ENCODE data around the gene GLIS1.

GLIS1 gene

DNA sequence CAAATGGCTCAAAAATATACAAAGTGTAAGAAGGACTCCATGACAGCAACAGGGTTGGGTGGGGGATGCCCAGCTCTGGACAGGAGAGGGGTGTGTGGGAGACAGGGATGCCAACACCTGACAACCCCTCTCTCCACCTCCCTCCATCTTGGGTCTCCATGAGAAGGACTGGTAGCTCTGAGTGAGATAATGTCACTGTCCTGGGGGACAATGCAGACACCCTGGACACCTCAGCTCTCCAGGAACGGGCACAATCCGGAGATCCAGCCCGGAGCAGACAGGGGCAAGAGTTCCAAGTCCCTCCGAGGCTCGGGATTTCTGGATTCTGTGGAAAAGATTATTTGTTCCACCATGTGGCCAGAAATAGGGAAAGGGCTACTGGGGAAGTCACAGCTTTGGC lies 122.5 kb downstream of the GLIS1 start:
- DNase-seq (ENCODE audit: low spot score) = no peak

DNA sequence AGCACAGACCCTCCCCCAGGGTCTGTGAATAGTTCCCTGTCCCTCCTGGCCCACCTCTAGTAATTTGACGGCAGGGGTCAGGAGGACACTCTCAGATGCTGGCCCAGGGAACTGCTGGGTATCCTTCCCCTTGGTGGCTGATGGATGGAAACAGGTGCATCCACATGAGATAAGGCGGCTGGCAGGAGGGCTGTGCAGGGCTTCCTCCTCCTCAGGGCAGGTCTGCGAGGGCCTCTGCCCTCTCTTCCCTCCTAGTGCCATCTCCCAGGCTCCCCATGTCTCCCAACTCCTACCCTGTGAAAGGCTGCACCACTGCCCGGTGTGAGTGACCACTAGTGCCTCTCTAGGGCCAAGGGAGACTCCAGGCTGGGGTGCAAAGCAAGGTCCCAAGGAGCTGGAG lies 123.9 kb downstream of the GLIS1 start:
- no peak for DNase-seq (ENCODE audit: low spot score)

DNA sequence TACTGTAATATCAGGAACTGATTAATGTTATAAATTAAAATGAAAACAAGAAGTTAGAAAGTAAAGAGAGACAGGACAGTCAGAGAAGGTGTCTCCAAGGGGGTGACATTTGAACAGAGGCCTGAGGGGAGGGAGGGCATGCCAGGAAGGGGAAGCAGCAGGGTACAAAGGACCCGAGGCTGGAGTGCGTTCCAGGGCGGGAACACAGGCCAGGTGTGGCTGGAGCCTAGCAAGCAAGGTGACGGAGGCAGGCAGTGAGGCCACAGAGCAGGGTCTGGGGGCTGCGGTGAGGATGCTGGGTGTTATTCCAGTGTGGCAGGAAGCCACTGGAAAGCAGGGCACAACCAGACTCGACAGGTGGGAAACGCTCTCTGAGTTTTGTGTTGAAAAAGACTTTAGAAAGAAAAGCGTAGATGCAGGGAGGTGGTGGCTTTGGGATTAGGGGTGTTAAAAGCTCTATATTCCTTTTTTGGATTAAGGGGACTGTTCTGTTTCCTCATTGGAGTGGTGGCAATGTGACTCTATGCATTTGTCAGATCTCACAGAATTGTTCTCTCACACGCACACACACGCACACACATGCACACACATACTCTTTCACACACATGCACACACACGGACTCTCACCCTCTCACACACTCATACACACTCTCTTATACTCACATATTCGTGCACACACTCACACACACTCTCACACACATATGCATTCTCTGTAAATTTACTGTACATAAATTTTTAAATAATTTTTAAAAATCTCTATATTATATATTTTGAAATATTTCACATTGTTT lies 124.5 kb downstream of the GLIS1 start:
- no peak for DNase-seq (ENCODE audit: low spot score)

DNA sequence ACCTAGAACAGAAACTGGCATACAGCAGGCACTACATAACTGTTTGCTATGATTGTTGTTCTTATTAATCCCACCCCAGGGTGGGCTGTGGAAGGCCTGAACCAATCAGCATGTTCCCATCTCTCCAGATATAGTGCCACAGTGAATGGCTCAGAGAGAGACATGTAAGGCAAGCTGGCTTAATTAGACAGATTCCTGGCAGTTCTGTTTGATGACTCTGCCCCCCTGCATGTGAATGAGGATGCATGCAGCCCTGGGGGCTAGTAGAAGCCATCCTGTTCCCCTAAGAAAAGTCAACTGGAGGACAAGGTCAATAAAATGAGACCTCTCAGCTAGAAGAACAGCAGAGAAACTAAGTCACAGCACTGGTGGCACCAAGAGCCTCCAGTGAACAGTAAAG lies 130.3 kb downstream of the GLIS1 start:
- DNase-seq (ENCODE audit: low spot score) = no peak

DNA sequence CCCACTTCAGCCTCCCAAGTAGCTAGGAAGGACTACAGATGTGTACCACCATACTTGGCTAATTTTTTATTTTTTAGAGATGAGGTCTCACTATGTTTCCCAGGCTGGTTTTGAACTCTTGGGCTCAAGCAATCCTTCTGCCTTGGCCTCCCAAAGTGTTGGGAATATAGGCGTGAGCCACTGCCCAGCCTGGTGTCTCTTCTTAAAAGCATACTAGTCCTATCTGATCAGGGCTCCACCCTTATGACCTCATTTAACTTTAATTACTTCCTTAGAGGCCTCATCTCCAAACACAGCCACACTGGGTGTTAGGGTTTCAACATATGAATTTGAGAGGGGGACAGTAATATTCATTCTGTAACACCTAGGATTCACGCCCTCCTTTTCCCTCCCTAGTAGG lies 130.9 kb downstream of the GLIS1 start:
- DNase-seq (ENCODE audit: low spot score) = no peak

DNA sequence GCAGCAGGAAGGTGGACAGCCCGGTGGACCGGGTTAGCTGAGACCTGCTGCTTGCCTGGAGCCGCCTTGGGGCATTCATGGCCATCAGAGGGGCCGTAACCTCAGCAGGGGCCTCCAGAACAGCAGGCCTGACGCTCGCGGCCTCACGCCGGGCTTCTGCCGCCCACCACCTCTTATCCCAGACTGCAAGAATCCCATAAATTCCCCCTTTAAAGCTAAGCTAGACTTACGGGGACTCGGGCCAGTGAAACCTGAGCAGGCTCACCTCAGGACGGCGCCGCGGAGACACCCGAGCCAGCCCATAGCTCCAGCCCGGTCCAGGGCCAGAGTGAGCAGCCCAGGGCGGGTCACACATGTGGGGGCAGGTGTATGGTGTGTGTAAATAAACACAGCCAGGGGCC lies 132.3 kb downstream of the GLIS1 start:
- no peak for DNase-seq (ENCODE audit: low spot score)

DNA sequence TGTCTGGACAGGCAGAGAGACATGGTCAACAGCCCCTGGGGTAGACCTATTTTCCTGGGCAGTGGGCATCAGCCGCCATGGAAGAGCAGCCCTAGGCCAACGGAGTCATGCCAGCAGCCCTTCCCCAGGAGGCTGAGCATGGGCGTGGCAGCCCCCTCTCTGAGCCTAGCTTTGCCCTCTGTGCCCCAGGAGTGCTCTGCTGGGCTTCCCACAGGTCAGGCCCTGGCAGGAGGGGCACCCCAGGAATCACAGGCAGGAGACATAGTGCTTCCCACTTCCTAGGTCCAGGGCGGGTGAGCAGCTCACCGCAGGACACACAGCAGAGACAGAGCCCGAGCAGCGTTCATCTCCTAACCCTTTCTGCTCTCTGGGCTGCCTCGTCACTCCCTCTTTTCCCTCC lies 132.8 kb downstream of the GLIS1 start:
- no peak for DNase-seq (ENCODE audit: low spot score)

DNA sequence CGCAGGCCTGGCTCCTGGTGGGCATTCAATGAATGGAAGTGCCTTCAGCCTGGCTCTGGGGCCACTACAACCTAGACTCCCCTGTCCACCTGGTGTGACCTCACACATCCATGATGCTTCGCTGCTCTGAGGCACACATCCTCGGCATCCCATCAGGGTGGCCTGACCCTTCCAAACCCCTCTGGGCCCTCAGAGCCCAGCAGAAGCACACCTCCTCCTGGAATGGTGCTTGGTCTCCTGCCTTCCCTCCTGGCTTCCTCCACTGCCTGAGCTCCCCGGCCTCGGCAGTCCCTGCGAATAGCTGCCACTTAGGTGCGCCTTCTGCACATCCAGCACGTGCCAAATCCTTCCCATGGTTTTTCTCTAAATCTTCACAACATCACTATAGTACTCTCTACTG lies 133.8 kb downstream of the GLIS1 start:
- DNase-seq (ENCODE audit: low spot score) = no peak

DNA sequence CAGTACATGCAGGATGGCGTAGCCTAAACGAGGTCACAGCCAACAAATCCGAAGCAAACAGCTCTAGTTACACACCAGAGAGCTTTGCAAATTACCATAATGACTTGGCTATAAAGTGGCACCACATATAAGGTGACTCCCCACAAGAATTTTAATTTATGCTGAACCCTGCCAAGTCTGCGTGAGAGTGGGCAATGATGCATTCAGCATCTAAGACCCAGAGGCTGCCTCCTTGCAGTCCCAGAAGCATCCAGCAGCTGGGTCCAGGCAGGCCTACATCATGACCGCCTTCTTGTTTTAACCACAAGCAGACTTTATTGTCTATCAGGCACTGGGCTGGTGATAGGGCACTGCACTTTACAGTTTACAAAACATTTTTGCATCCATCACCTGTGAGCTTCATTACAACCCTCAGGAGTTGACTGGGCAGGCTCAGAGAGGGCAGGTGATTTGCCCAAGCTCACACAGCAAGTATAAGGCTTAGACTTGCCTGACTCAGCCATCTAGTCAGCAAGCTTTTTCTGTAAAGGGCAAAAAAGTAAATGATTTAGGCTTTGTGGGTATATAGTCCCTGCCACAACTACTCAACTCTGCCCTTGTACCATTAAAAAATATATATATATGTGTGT lies 134.6 kb downstream of the GLIS1 start:
- no peak for DNase-seq (ENCODE audit: low spot score)

DNA sequence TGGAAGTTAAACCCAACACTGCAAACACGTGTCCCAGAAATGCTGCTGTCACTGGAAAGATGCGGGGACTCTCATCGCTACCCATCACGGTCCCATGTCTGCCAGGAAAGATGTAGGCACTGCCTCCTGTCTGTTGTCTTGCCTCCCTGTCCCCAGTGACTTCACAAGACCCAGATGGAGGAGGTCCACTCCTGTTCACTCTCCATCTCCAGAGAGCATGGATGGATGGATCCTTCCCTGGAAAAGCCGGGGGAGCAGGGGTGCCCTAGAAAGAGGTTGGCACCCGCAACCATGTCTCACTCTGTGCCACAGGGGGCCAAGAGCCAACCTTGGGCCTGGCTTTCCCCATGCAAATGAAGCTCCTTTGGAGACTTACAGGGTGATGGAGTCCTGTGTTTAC lies 135.5 kb downstream of the GLIS1 start:
- DNase-seq (ENCODE audit: low spot score) = no peak

DNA sequence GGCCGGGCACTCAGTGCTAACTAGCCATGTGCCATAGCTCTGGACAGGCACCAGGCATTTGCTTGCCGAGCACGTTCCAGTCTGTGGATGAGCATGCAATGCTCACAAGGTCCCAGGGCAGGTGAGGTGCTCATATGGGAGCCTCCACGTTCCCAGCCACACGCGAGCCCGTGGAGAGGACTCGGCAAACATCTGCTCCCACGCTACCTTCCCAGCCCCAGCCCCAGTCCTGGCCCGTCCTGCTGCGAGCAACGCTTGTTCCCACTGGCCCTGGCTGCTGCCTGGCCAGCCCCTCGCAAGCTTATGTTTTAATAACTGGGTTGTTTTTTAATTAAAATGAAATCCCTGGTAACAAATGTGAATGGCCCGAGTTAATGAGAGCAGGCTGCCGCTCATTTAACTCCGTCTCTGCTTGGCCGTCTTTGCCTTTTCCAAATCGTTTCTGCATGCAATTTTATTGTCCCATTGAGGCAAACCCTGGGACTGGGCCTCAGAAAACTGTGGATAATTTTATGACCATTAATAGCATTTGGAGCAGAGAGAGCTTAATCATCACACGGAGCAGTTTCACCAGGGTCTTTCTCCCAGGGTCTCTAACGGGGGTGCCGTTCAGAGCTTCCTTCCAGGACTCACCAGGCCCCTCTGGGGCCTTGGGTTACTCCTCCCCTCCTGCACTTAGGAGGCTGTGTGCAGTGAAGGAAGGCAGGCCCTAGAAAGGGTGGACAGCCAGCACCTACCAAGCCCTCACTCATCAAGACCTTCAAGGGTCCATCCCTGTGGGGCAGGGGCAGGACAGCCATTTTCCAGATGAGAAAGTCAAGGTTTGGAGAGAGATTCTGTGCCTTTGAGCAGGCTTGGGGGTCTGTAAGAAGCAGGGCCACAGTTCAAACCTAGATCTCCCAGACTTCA lies 136.8 kb downstream of the GLIS1 start:
- DNase-seq (ENCODE audit: low spot score) = no peak

DNA sequence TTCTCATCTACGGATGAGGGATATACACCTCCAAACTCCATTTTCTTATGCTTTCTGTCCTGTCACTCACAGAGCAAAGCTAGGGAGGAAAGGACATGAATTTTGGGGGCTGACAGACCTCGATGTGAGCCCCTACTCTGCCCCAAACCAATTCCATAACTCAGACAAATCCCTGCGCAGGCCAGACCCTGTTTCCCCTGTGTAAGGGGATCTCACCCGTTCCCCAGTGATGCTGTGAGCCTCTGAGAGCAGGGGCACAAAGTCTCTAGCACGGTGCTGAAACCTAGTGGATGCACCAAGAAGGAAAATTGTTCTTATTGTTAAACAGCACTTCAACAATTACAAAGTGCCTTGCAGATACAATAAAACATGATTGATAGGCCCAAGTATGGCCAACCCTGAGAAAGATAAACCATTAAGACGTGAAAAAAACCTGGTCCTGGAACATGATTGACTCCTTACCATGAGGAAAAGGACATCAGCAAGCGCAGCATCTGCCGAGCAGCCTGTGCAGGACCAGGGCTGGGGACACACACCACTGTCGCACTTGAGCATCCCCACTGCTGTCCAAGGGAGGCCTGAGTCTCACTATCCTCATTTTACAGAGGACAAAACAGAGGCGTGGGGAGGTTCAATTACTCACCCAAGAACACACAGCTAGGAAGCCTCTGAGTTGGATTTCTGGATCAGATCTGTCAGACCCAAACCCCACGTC lies 137.8 kb downstream of the GLIS1 start:
- DNase-seq (ENCODE audit: low spot score) = no peak

DNA sequence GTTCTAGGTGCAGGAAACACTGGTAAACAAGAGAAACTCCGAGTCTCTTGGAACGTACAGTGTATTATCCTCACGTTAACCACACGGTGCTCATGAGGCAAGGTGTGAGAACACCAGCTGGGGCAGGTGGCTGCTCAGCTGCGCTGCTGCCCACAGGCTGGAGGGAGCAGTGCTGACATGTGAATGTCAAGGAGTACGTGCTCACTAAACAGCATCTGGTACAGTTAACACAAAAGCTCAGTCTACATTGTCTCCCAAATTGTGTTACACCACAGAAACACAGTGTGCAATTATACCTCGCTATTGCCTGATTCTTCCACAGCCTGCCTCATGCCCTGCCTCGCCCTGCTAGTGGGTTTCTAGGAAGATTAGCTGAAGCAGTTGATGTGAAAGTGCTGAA lies 138.4 kb downstream of the GLIS1 start:
- no peak for DNase-seq (ENCODE audit: low spot score)

DNA sequence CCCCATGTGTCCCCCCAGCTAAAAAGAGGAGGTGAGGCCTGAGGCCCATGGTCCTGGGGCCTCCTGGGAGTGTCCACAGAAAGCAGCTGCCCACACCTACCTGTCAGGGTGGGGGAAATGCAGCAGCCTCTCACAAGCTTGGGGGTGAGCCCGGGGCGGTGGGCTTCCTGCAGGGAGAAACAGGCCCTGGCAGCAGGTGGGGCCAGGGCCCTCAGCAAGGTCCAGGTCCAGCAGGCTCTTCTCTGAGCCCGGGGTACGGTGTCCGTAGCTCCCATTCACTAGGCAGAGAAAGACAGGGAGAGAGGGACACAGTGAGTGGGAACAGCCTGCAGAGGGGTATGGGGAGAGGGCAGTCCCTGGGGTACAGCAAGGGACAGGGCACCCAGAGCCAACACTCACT lies 139.0 kb downstream of the GLIS1 start:
- no peak for DNase-seq (ENCODE audit: low spot score)

DNA sequence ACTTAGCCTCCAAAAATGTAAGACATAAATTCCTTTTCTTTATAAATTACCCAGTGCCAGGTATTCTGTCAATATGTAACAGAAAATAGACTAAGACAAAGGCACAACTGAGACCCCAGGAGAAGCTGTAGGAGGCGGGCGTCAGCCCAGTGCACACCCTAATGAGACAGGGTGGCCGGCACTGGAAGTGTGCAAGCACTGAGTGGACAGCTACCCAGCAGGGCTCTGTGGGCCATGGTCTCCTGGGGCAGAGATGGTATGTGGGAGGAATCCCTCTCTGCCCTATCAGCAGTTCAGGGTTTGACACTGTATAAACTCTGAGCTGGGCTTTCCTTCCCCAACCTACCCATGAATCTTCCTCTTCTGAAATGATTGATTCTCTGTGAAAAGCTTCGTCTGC lies 139.5 kb downstream of the GLIS1 start:
- DNase-seq (ENCODE audit: low spot score) = no peak

DNA sequence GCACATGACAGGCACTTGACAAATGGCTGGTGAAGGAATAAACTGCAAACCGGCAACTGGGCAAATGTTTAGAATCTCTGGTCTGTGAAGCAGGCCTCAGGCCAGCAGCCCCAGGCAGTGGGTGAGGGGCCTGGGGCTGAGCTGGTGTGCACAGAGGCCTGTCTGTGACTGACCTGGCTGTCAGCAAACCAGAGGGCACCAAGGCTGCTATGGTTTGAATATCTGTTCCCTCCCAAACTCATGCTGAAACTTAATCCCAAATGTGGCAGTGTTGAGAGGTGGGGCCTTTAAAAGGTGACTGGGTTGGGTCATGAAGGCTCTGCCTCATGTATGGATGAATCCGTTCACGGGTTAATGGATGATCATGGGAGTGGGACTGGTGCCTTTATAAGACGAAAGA lies 140.0 kb downstream of the GLIS1 start:
- no peak for DNase-seq (ENCODE audit: low spot score)

DNA sequence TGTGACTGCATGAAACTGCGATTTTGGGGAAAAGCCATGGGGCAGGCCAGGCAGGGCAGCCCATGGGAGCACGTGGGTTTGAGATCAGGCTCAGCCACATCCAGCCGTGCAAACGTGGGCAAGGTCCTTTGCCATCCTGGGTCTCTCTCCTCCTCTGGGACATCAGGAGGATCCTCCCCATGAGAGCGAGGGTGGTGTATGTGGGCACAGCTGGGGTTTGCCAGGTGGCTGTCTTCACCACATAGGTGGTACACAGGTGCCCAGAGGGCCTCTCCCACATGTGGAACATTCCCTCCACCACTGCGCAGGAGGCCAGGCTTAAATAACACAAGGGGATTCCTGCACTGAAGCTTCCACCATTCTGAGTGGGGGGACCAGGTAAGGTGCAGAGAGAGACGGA lies 143.1 kb downstream of the GLIS1 start:
- no peak for DNase-seq (ENCODE audit: low spot score)

DNA sequence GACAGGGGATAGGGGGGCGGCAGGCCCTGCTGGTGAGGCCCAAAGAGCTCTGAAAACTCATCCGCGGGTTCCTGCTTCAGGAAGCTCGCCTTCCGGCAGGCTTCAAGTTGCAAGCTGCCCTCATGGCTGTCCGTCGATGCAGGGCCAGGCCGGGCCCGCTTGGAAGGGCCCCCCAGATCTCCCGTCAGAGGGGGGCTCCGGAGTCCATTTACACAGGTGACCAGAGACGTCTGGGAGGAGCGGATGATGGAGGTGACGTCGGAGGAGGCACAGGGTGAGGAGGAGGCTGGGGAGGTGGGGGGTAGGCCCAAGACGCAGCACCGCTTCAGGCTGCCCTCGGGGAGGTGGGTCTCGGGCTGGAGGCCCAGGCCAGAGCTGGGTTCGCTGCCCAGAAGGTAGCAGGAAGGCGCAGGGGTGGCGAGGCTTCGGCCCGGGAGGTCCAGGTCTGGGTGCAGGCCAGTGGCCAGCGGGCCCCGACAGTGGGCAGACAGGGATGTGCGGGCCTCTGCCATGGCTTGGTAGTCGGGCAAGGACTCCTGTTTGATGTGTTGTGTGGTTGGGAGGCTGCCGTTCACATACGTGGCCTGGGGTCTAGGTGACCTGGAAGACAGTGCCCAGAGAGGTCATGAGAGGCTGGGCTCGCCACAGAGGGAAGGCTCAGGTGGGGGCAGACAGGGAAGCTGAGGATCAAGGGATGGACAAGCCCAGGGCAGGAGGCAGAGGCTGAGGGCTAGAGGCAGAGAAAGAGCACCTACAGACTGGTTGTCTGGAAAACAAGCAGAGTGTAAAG lies 144.4 kb downstream of the GLIS1 start:
- DNase-seq (ENCODE audit: low spot score) = no peak

DNA sequence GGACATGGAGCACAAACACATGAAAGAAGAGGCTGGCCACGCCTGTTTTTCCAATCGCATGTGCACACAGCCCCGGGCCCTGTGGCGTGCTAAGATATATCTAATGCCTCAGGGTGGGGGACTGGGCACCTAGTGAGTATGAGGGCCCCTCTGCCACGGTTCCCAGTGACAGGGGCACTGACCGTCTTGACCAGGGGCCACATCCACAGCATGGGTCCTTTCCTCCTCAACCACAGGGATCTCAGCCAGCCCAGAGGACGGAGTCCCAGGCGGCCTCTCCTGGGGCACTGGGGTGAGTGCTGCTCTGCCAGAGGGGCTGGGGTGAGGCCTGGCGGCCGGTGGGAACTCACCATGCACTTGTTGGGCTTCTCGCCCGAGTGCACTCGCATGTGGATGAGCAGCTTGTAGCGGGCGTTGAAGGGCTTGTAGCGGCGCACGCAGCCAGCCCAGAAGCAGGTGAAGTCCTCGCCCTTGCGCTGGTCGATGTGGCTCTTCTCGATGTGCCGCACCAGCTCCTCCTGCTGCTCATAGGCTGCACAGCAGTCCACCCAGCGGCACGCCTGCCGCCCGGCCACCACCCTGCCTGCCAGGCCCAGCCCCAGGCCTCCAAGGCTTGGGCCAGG lies 145.1 kb downstream of the GLIS1 start:
- no peak for DNase-seq (ENCODE audit: low spot score)

DNA sequence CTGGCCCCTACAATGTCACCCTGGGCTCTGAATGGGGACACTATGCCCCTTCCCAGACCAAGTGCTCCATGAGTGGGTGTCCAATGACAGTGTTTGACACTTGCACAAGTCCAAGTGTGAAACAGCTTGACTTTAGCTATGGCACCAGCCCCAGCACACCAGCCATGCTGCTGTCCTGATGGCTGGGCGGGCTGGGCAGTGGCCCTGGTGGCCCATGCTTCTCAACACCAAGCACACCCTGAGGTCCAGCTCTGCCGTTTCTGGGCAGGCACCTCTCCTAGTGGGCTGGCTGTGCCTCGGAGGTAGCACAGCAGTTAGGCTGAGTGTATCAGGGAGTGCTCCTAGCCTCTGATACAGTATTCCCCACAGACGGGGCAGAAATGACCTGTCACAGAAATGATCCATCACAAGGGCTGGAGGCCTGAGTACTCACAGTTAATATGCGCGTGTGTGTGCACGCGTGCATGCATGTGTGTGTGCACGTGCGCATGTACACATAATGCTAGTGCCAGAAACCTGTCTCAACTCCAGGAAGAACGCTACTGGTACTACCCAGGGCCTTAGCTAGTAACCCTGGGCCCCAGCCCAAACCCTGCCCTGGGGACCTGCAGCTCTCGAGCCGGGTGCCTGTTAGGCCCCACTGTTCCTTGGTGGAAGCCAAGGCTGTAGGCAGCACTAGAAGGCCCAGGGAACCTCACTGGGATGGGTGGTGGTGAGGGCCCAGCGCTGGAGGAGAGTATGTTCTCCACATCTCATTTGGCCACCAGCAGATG lies 145.8 kb downstream of the GLIS1 start:
- no peak for DNase-seq (ENCODE audit: low spot score)
